GM19193 (cell line): ENCODE results near the gene C13orf42.

Source experiments
- POLR2A ChIP-seq: IDR thresholded peaks from 4 replicates; pipeline ENCODE4 v1.6.1; 2011; ENCODE audit not compliant: insufficient read depth, insufficient read length; ENCODE audit errors: extremely low read depth

C13orf42 gene

GRCh38 chr13:51033421-51034185 lies 77.5 kb downstream of the C13orf42 start:
- TF ChIP-seq POLR2A, result no peak

GRCh38 chr13:51032831-51033230 lies 78.2 kb downstream of the C13orf42 start:
- no peak for TF ChIP-seq POLR2A
